WTC11 (cell line): Measurements from ENCODE around the gene ZIC5. TPM values are rescaled to one million over a fixed set of nuclear protein-coding genes. Genes with fewer than 3 reads are reported as not detected.

Experiments used
- ATAC-seq: fragments of 200-7000 bp; cut with Tn5 transposase; 2 replicates; pipeline ENCODE4 v1.10.0; 2021; ENCODE audit warnings: mild to moderate bottlenecking, moderate library complexity
- CTCF ChIA-PET: fragments of 300-600 bp; sonication (Branson Sonifier 250); formaldehyde crosslinking; loops from one replicate; lab custom pipeline; 2021; ENCODE audit warnings: antibody characterized with exemption; lab: Charles Lee
- POLR2A ChIA-PET: fragments of 350-600 bp; sonication (Branson Sonifier 250); formaldehyde crosslinking; loops from one replicate; lab custom pipeline; 2021; ENCODE audit warnings: antibody characterized with exemption; lab: Charles Lee
- DNase-seq: peaks from one replicate; pipeline ENCODE4 v3.0.0; 2021; ENCODE audit warnings: low spot score
- H3K27ac Mint-ChIP-seq: 2 replicates; pipeline ENCODE4 v1.8.0; 2021; ENCODE audit warnings: mixed read lengths
- H3K27me3 Mint-ChIP-seq: 2 replicates; pipeline ENCODE4 v1.8.0; 2021; ENCODE audit warnings: low read depth, mild to moderate bottlenecking, moderate library complexity, mixed read lengths
- H3K36me3 Mint-ChIP-seq: 2 replicates; pipeline ENCODE4 v1.8.0; 2021; ENCODE audit warnings: mixed read lengths
- H3K4me1 Mint-ChIP-seq: 2 replicates; pipeline ENCODE4 v1.8.0; 2022; ENCODE audit warnings: mixed read lengths
- H3K4me3 Mint-ChIP-seq: 2 replicates; pipeline ENCODE4 v1.8.0; 2021; ENCODE audit warnings: mild to moderate bottlenecking, moderate library complexity, mixed read lengths
- H3K9me3 Mint-ChIP-seq: 2 replicates; pipeline ENCODE4 v1.8.0; 2021; ENCODE audit warnings: mixed read lengths
- GRHL2 ChIP-seq: fragments of 250-450 bp; sonication (Bioruptor Pico); IDR thresholded peaks from 2 replicates; pipeline ENCODE4 v1.8.0; 2022; ENCODE audit warnings: mild to moderate bottlenecking, moderate library complexity; ENCODE audit not compliant: insufficient replicate concordance, severe bottlenecking
- ZNF263 ChIP-seq: sonication (generic); formaldehyde crosslinking; IDR thresholded peaks from 2 replicates; pipeline ENCODE4 v1.8.1; 2022; ENCODE audit warnings: low read depth, mild to moderate bottlenecking, moderate library complexity, missing genetic modification reagents
- total RNA-seq: library from RNA; stranded (reverse); gene quantifications from 3 replicates; pipeline ENCODE4 v1.2.3, GENCODE V29; 2021
- TF ChIP-seq, protein P1 (sequence below): sonication (generic); formaldehyde crosslinking; conservative IDR thresholded peaks from 2 replicates; pipeline ENCODE4 v1.8.1; 2023; ENCODE audit warnings: mild to moderate bottlenecking, low read depth, missing genetic modification reagents, moderate library complexity
- TF ChIP-seq, protein P2 (sequence below): fragments of 250-450 bp; sonication (Bioruptor Pico); IDR thresholded peaks from 2 replicates; pipeline ENCODE4 v1.9.0; 2021; ENCODE audit warnings: mild to moderate bottlenecking, borderline replicate concordance
- TF ChIP-seq, protein P3 (sequence below): sonication (generic); formaldehyde crosslinking; IDR thresholded peaks from 2 replicates; pipeline ENCODE4 v1.8.0; 2023; ENCODE audit warnings: missing genetic modification reagents, mild to moderate bottlenecking, borderline replicate concordance
- TF ChIP-seq, protein P4 (sequence below): sonication (generic); formaldehyde crosslinking; IDR thresholded peaks from 2 replicates; pipeline ENCODE4 v1.8.0; 2023; ENCODE audit warnings: mild to moderate bottlenecking, missing genetic modification reagents
- TF ChIP-seq, protein P5 (sequence below): fragments of 250-450 bp; sonication (Bioruptor Pico); IDR thresholded peaks from 2 replicates; pipeline ENCODE4 v1.8.0; 2021; ENCODE audit warnings: mild to moderate bottlenecking
- TF ChIP-seq, protein P6 (sequence below): sonication (generic); formaldehyde crosslinking; conservative IDR thresholded peaks from 2 replicates; pipeline ENCODE4 v1.8.1; 2022; ENCODE audit warnings: mild to moderate bottlenecking, missing genetic modification reagents

Gene ZIC5
- total RNA-seq, 1 experiment from 2014 or later = 46.4 TPM

DNA sequence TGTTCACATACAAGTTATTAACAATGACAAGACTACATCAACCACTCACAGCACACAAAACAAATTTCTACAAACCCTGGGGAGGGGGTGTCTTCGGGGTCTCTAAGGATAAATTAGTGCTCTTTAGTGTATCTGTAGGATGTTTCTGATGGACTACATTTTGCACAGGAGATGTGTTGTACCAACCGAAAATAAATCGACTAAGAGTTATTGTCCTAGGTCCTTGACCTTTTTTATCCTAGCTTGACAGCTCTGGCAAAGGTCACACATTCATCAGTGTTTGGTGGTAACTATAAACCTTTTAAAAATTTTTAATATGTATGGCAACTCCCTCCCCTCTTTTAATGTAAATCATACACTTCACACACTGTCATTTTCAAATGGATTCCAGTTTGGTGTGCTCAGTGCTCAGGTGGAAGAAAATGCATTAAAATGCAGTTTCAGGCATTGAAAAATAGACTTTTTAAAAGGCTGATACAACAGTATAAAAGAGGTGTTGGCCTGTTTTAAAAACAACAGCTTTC lies 7.7 kb downstream of the ZIC5 start:
- Mint-ChIP-seq H3K27me3 (peaks cover 27% of the 10 kb centered on the region), H3K27ac (no peak overlapping the region), H3K36me3 (peaks cover 40% of the 10 kb centered on the region), H3K4me3 (no peak overlapping the region), H3K9me3 (no peaks in the 10 kb centered on the region), H3K4me1 (peaks cover 69% of the 10 kb centered on the region)
- CTCF ChIA-PET = interaction anchor here (0.6 kb wide), 1 partner anchor 65 kb away, joined by 3 read pairs; no protein-coding TSS in a partner anchor
- DNase-seq = no peak
- no peak for ATAC-seq
- POLR2A ChIA-PET = interaction anchor here (0.7 kb wide), 1 partner anchor 294 kb away, joined by 5 read pairs; no protein-coding TSS in a partner anchor
- TF ChIP-seq, protein P1, sequence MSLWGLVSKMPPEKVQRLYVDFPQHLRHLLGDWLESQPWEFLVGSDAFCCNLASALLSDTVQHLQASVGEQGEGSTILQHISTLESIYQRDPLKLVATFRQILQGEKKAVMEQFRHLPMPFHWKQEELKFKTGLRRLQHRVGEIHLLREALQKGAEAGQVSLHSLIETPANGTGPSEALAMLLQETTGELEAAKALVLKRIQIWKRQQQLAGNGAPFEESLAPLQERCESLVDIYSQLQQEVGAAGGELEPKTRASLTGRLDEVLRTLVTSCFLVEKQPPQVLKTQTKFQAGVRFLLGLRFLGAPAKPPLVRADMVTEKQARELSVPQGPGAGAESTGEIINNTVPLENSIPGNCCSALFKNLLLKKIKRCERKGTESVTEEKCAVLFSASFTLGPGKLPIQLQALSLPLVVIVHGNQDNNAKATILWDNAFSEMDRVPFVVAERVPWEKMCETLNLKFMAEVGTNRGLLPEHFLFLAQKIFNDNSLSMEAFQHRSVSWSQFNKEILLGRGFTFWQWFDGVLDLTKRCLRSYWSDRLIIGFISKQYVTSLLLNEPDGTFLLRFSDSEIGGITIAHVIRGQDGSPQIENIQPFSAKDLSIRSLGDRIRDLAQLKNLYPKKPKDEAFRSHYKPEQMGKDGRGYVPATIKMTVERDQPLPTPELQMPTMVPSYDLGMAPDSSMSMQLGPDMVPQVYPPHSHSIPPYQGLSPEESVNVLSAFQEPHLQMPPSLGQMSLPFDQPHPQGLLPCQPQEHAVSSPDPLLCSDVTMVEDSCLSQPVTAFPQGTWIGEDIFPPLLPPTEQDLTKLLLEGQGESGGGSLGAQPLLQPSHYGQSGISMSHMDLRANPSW (CRISPR knock-in tag) = no peak
- TF ChIP-seq ZNF263 (no peak), GRHL2 (CRISPR knock-in tag) (no peak)
- TF ChIP-seq, protein P2, sequence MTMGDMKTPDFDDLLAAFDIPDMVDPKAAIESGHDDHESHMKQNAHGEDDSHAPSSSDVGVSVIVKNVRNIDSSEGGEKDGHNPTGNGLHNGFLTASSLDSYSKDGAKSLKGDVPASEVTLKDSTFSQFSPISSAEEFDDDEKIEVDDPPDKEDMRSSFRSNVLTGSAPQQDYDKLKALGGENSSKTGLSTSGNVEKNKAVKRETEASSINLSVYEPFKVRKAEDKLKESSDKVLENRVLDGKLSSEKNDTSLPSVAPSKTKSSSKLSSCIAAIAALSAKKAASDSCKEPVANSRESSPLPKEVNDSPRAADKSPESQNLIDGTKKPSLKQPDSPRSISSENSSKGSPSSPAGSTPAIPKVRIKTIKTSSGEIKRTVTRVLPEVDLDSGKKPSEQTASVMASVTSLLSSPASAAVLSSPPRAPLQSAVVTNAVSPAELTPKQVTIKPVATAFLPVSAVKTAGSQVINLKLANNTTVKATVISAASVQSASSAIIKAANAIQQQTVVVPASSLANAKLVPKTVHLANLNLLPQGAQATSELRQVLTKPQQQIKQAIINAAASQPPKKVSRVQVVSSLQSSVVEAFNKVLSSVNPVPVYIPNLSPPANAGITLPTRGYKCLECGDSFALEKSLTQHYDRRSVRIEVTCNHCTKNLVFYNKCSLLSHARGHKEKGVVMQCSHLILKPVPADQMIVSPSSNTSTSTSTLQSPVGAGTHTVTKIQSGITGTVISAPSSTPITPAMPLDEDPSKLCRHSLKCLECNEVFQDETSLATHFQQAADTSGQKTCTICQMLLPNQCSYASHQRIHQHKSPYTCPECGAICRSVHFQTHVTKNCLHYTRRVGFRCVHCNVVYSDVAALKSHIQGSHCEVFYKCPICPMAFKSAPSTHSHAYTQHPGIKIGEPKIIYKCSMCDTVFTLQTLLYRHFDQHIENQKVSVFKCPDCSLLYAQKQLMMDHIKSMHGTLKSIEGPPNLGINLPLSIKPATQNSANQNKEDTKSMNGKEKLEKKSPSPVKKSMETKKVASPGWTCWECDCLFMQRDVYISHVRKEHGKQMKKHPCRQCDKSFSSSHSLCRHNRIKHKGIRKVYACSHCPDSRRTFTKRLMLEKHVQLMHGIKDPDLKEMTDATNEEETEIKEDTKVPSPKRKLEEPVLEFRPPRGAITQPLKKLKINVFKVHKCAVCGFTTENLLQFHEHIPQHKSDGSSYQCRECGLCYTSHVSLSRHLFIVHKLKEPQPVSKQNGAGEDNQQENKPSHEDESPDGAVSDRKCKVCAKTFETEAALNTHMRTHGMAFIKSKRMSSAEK = 0 out of 2 replicates have a peak, but pooled peaks have one; percentile 44
- TF ChIP-seq, protein P3, sequence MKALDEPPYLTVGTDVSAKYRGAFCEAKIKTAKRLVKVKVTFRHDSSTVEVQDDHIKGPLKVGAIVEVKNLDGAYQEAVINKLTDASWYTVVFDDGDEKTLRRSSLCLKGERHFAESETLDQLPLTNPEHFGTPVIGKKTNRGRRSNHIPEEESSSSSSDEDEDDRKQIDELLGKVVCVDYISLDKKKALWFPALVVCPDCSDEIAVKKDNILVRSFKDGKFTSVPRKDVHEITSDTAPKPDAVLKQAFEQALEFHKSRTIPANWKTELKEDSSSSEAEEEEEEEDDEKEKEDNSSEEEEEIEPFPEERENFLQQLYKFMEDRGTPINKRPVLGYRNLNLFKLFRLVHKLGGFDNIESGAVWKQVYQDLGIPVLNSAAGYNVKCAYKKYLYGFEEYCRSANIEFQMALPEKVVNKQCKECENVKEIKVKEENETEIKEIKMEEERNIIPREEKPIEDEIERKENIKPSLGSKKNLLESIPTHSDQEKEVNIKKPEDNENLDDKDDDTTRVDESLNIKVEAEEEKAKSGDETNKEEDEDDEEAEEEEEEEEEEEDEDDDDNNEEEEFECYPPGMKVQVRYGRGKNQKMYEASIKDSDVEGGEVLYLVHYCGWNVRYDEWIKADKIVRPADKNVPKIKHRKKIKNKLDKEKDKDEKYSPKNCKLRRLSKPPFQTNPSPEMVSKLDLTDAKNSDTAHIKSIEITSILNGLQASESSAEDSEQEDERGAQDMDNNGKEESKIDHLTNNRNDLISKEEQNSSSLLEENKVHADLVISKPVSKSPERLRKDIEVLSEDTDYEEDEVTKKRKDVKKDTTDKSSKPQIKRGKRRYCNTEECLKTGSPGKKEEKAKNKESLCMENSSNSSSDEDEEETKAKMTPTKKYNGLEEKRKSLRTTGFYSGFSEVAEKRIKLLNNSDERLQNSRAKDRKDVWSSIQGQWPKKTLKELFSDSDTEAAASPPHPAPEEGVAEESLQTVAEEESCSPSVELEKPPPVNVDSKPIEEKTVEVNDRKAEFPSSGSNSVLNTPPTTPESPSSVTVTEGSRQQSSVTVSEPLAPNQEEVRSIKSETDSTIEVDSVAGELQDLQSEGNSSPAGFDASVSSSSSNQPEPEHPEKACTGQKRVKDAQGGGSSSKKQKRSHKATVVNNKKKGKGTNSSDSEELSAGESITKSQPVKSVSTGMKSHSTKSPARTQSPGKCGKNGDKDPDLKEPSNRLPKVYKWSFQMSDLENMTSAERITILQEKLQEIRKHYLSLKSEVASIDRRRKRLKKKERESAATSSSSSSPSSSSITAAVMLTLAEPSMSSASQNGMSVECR (CRISPR knock-in tag) = no peak
- TF ChIP-seq, protein P4, sequence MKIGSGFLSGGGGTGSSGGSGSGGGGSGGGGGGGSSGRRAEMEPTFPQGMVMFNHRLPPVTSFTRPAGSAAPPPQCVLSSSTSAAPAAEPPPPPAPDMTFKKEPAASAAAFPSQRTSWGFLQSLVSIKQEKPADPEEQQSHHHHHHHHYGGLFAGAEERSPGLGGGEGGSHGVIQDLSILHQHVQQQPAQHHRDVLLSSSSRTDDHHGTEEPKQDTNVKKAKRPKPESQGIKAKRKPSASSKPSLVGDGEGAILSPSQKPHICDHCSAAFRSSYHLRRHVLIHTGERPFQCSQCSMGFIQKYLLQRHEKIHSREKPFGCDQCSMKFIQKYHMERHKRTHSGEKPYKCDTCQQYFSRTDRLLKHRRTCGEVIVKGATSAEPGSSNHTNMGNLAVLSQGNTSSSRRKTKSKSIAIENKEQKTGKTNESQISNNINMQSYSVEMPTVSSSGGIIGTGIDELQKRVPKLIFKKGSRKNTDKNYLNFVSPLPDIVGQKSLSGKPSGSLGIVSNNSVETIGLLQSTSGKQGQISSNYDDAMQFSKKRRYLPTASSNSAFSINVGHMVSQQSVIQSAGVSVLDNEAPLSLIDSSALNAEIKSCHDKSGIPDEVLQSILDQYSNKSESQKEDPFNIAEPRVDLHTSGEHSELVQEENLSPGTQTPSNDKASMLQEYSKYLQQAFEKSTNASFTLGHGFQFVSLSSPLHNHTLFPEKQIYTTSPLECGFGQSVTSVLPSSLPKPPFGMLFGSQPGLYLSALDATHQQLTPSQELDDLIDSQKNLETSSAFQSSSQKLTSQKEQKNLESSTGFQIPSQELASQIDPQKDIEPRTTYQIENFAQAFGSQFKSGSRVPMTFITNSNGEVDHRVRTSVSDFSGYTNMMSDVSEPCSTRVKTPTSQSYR (CRISPR knock-in tag) = no peak
- TF ChIP-seq, protein P5, sequence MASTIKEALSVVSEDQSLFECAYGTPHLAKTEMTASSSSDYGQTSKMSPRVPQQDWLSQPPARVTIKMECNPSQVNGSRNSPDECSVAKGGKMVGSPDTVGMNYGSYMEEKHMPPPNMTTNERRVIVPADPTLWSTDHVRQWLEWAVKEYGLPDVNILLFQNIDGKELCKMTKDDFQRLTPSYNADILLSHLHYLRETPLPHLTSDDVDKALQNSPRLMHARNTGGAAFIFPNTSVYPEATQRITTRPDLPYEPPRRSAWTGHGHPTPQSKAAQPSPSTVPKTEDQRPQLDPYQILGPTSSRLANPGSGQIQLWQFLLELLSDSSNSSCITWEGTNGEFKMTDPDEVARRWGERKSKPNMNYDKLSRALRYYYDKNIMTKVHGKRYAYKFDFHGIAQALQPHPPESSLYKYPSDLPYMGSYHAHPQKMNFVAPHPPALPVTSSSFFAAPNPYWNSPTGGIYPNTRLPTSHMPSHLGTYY (CRISPR knock-in tag) = 0 out of 2 replicates have a peak, but pooled peaks have one; percentile 45
- TF ChIP-seq, protein P6, sequence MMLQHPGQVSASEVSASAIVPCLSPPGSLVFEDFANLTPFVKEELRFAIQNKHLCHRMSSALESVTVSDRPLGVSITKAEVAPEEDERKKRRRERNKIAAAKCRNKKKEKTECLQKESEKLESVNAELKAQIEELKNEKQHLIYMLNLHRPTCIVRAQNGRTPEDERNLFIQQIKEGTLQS (CRISPR knock-in tag) = no peak
